Measurements from ENCODE around the gene SMIM45.
A peak's percentile ranks its signal among the peaks of the same experiment; 100 is the strongest.

Gene SMIM45

DNA sequence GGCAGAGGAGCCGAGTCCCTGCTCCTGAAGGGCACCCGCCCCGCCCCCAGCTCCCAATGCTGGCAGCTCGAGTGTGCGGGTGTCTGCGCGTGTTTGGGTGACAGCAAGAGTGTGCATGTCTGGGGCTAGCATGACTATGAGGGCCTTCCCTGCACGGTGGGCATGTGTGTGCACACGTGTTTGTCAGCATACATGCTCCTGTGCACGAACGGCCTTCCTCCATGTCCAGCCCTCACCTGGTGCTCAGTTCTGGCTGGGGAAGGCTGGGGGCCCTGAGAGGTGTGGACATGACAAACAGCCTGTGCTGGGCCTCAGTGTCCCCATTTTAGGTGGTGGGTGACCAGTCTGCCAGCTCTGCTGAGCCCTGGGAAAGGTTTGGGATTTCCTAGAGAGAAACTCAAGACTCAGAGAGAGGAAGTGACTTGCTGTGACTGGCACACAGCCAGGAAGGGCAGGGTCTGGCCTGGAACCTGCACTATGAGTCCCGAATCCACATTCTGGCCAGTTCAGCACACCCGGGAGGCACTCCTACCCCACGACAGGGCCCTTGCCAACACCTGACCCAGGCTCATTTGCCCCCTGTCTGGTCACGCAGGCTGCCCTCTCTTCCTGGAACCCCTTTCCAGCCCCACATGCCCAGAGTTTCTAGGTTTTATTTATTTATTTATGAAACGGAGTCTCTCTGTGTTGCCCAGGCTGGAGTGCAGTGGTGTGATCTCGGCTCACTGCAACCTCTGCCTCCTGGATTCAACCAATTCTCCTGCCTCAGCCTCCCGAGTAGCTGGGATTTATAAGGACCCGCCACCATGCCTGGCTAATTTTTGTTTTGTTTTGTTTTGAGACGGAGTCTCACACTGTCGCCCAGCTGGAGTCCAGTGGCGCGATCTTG, 33.8 kb upstream of the SMIM45 start:
- H3K36me3 Mint-ChIP-seq (ENCODE audit: insufficient read depth), result no peaks in the 10 kb centered on the region
- H3K4me1 Mint-ChIP-seq (ENCODE audit: low read depth), result peaks cover 1% of the 10 kb centered on the region
- no peak for DNase-seq (ENCODE audit: low spot score, unreplicated experiment)
- no peak overlapping the region for H3K27ac Mint-ChIP-seq
- peaks cover 65% of the 10 kb centered on the region for H3K27me3 Mint-ChIP-seq
- no peaks in the 10 kb centered on the region for H3K9me3 Mint-ChIP-seq (ENCODE audit: low read depth)
- TF ChIP-seq, protein P1, sequence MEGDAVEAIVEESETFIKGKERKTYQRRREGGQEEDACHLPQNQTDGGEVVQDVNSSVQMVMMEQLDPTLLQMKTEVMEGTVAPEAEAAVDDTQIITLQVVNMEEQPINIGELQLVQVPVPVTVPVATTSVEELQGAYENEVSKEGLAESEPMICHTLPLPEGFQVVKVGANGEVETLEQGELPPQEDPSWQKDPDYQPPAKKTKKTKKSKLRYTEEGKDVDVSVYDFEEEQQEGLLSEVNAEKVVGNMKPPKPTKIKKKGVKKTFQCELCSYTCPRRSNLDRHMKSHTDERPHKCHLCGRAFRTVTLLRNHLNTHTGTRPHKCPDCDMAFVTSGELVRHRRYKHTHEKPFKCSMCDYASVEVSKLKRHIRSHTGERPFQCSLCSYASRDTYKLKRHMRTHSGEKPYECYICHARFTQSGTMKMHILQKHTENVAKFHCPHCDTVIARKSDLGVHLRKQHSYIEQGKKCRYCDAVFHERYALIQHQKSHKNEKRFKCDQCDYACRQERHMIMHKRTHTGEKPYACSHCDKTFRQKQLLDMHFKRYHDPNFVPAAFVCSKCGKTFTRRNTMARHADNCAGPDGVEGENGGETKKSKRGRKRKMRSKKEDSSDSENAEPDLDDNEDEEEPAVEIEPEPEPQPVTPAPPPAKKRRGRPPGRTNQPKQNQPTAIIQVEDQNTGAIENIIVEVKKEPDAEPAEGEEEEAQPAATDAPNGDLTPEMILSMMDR (IDR thresholded peaks at IDR 0.05; ENCODE audit: unreplicated experiment), result no peak
- no peak overlapping the region for H3K4me3 Mint-ChIP-seq (ENCODE audit: low read depth)

DNA sequence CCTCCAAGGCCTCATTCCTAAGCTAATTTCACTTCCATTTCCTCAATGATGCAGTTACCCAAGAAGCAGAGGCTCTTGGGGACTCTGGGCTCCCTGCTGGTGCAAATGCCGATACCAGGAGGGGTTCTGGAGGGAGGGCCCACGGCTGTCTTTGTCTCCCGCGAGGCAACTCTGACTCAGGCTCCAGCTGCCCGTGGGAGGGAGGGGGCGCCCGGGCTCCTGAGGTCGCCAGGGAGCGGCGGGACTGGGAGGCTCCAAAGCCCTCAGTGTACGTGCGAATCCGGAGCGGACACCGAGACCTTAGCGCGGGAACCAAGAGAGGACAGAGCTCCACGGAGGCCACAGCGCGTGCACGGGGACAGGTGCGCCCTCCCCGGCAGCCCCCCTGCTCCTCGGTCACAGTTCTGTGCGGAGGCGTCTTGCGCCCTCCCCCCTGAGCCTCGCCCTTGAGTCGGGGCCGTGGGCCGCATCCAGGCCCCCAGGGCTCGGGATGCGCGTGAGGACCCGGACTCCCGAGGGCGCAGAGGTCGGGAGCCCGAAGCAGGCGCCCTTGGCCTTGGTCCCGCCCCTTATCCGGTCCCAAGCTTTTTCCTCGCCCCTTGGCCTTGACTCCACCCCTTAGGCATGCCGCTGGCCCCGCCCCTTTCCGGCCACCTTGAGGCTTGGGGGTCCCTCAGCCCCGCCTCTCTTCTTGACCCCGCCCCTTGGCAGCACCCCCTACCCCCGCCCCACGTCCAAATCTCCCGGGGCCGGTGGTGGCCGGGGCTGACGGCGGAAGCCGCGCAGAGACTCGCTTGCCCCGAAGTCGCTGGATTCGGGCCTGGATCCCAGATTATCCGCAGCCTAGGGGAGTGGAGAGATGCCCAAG, 32.4 kb upstream of the SMIM45 start:
- H3K36me3 Mint-ChIP-seq (ENCODE audit: insufficient read depth), result no peaks in the 10 kb centered on the region
- TF ChIP-seq, protein P1 (IDR thresholded peaks at IDR 0.05; ENCODE audit: unreplicated experiment), result no peak
- peak; percentile 46 for DNase-seq (ENCODE audit: low spot score, unreplicated experiment)
- no peak overlapping the region for H3K4me3 Mint-ChIP-seq (ENCODE audit: low read depth)
- H3K27me3 Mint-ChIP-seq, result peaks cover 68% of the 10 kb centered on the region
- no peaks in the 10 kb centered on the region for H3K4me1 Mint-ChIP-seq (ENCODE audit: low read depth)
- H3K27ac Mint-ChIP-seq, result no peak overlapping the region
- H3K9me3 Mint-ChIP-seq (ENCODE audit: low read depth), result no peaks in the 10 kb centered on the region

DNA sequence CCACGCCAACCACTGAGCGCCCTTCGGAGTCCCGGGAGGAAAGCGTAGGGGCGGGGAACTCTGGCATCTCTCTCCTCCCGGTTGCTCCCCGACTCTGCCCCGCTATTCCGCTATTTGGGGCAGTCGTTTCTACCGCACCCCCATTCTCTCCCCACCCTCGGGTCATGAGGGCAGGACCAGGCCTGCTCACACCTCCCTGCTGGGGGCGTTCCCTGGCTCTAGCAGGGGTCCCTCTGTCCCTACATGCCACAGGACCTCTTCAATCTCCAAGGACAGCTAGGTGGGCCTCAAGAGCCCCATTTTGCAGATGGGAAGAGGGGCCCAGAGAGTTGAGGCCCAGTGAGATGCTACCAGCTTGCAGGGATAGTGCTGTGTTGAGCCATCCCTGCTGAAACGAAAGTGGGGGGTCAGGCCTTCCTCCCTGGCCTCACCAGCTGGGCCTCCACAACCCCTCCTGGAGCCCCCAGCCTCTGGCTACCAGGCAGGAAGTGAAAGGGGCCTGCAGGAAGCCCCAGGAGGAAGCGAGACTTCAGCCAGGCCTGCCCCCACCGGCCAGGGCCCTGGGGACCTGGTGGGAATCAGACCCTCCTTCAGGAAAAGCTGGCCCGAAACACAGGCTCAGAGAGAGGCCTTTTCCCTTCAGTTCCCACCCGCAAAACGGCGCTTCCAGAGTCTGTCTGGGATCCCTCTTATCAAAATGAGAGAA, 31.5 kb upstream of the SMIM45 start:
- H3K27me3 Mint-ChIP-seq, result peaks cover 72% of the 10 kb centered on the region
- H3K9me3 Mint-ChIP-seq (ENCODE audit: low read depth), result no peaks in the 10 kb centered on the region
- no peak overlapping the region for H3K4me3 Mint-ChIP-seq (ENCODE audit: low read depth)
- DNase-seq (ENCODE audit: low spot score, unreplicated experiment), result no peak
- no peak overlapping the region for H3K27ac Mint-ChIP-seq
- no peaks in the 10 kb centered on the region for H3K4me1 Mint-ChIP-seq (ENCODE audit: low read depth)
- TF ChIP-seq, protein P1 (IDR thresholded peaks at IDR 0.05; ENCODE audit: unreplicated experiment), result no peak
- H3K36me3 Mint-ChIP-seq (ENCODE audit: insufficient read depth), result peaks cover 1% of the 10 kb centered on the region

DNA sequence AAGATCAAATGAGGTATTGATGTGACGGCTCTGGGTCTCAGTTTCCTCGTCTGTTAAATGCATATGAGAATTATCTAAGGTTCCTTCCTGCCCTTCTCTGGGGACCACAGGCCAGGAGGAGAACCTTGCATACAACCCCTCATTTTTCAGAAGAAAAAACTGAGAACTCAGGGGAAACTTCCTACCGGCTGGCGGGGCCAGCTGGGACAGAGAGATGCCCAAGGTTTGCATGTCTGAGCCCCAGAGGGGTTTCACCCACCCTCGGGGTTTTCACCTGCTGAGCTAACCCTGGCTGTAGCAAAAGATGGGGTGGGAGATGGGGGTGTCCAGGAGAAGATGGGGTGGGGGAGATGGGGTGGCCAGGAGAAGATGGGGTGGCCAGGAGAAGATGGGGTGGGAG, 29.6 kb upstream of the SMIM45 start:
- H3K4me1 Mint-ChIP-seq (ENCODE audit: low read depth), result no peaks in the 10 kb centered on the region
- no peak overlapping the region for H3K4me3 Mint-ChIP-seq (ENCODE audit: low read depth)
- H3K9me3 Mint-ChIP-seq (ENCODE audit: low read depth), result no peaks in the 10 kb centered on the region
- H3K27me3 Mint-ChIP-seq, result peaks cover 62% of the 10 kb centered on the region
- no peak for DNase-seq (ENCODE audit: low spot score, unreplicated experiment)
- H3K36me3 Mint-ChIP-seq (ENCODE audit: insufficient read depth), result peaks cover 1% of the 10 kb centered on the region
- TF ChIP-seq, protein P1 (IDR thresholded peaks at IDR 0.05; ENCODE audit: unreplicated experiment), result no peak
- H3K27ac Mint-ChIP-seq, result no peak overlapping the region
